Karpas-422 (cell line): ENCODE results near the gene PROCR. TPM values are rescaled to one million over a fixed set of nuclear protein-coding genes. Genes with fewer than 3 reads are reported as not detected.
A peak's percentile ranks its signal among the peaks of the same experiment; 100 is the strongest.
"Not testable (repeated sequence)": the region's sequence is repeated elsewhere in the genome, so short reads cannot be mapped to it uniquely, and the experiment has no call there.

Source experiments
- DNase-seq: peaks from one replicate; pipeline ENCODE4 v3.0.0-alpha.2; 2015
- H2AFZ ChIP-seq: fragments of 200-600 bp; sonication (generic); 2 replicates; pipeline ENCODE4 v1.6.1; 2014; ENCODE audit warnings: antibody characterized with exemption, low read length, mixed read lengths
- H3K27ac ChIP-seq: fragments of 200-600 bp; sonication (generic); 2 replicates; pipeline ENCODE4 v1.5.1; 2014; ENCODE audit warnings: mild to moderate bottlenecking, low read length, moderate library complexity
- H3K27me3 ChIP-seq: fragments of 200-600 bp; sonication (generic); 2 replicates; pipeline ENCODE4 v1.6.1; 2014; ENCODE audit warnings: low read length, mixed read lengths
- H3K36me3 ChIP-seq: fragments of 200-600 bp; sonication (generic); 2 replicates; pipeline ENCODE4 v1.6.1; 2014; ENCODE audit warnings: low read length, mixed read lengths; ENCODE audit not compliant: insufficient read depth
- H3K4me1 ChIP-seq: fragments of 200-600 bp; sonication (generic); 2 replicates; pipeline ENCODE4 v1.6.1; 2014; ENCODE audit warnings: mild to moderate bottlenecking, low read length, mixed read lengths
- H3K4me2 ChIP-seq: fragments of 200-600 bp; sonication (generic); 2 replicates; pipeline ENCODE4 v1.6.1; 2014; ENCODE audit warnings: low read length, low read depth, mild to moderate bottlenecking; ENCODE audit not compliant: poor library complexity, severe bottlenecking
- H3K4me3 ChIP-seq: fragments of 200-600 bp; sonication (generic); 2 replicates; pipeline ENCODE4 v1.5.1; 2014; ENCODE audit warnings: mild to moderate bottlenecking, antibody characterized with exemption, low read length, mixed read lengths
- H3K79me2 ChIP-seq: fragments of 200-600 bp; sonication (generic); 2 replicates; pipeline ENCODE4 v1.6.1; 2014; ENCODE audit warnings: mild to moderate bottlenecking, low read length, mixed read lengths
- H3K9ac ChIP-seq: fragments of 200-600 bp; sonication (generic); 2 replicates; pipeline ENCODE4 v1.6.0; 2014; ENCODE audit warnings: low read length
- H3K9me2 ChIP-seq: fragments of 200-600 bp; sonication (generic), shearing (Covaris generic); replicated peaks from 2 replicates; pipeline ENCODE4 v1.6.0; 2014; ENCODE audit warnings: mild to moderate bottlenecking, low read length, moderate library complexity; ENCODE audit not compliant: insufficient read depth
- H3K9me3 ChIP-seq: fragments of 300-700, 200-600 bp; sonication (generic); 2 replicates; pipeline ENCODE4 v1.6.1; 2014; ENCODE audit warnings: low read length, mixed read lengths
- H4K20me1 ChIP-seq: fragments of 200-600 bp; sonication (generic); 2 replicates; pipeline ENCODE4 v1.6.1; 2014; ENCODE audit warnings: mild to moderate bottlenecking, antibody characterized with exemption, low read length, low read depth; ENCODE audit not compliant: insufficient read depth
- total RNA-seq: library from RNA; depleted of rRNA; stranded (reverse); fragments of >200 nt; shearing (Covaris generic); gene quantifications from 2 replicates; pipeline ENCODE4 v1.2.3, GENCODE V29; 2014; ENCODE audit warnings: low replicate concordance

PROCR gene
- total RNA-seq, 1 experiment from 2014 or later: not detected

DNA sequence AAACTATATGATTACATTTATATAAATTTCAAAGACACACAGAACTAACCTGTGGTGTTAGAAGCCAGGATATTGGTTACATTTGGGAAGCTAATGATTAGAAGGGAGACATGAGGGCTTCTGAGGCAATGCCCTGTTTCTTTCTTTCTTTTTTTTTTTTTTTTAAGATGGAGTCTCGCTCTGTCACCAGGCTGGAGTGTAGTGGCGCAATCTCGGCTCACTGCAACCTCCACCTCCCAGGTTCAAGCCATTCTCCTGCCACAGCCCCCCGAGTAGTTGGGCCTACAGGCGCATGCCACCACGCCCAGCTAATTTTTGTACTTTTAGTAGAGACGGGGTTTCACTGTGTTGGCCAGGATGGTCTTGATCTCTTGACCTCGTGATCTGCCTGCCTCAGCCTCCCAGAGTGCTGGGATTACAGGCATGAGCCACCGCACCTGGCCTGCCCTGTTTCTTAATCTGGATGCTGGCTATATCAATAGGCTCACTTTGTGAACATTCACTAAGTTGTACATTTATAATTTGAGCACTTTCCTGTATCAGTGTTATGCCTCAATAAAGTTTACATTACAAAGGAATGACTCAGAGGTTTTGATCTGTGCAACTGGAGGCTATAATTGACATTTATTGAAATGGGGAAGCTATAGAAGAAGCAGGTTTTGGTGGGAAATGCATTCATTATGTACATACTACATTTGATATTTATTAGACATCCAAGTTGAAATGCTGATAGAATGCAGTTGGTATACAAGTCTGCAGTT, 21.3 kb downstream of the PROCR start:
- H3K9ac ChIP-seq, H3K9me3 ChIP-seq, H3K4me2 ChIP-seq, H3K79me2 ChIP-seq, H3K27ac ChIP-seq, H4K20me1 ChIP-seq, DNase-seq, H3K4me3 ChIP-seq, H3K36me3 ChIP-seq, H2AFZ ChIP-seq, H3K4me1 ChIP-seq, H3K9me2 ChIP-seq, H3K27me3 ChIP-seq: not testable (repeated sequence)

DNA sequence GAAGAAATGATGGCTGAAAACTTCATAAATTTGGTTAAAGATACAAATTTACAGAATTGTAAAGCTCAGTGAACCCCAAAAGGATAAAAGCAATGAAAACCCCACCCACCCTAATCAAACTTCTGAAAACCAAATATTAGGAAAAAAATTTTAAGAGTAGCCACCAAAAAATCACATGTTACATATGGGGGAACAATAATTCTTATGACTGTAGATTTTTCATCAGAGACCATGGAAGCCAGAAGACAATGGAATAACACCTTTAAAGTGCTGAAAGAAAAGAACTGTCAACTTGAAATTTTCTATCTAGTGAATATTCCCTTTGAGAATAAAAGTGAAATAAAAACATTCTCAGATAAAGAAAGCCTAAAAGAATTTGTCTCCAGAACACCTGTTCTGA, 24.4 kb downstream of the PROCR start:
- no peaks in the 10 kb centered on the region for H3K4me1 ChIP-seq
- DNase-seq: no peak
- H3K4me3 ChIP-seq: no peak overlapping the region
- H3K27me3 ChIP-seq: no peaks in the 10 kb centered on the region; the same call in 1 of the 2 replicates
- H3K27ac ChIP-seq: no peak overlapping the region
- H2AFZ ChIP-seq: no peak overlapping the region
- H3K4me2 ChIP-seq: no peak overlapping the region
- H3K9ac ChIP-seq: no peak overlapping the region
- H4K20me1 ChIP-seq: no peaks in the 10 kb centered on the region
- H3K36me3 ChIP-seq: no peaks in the 10 kb centered on the region
- no peaks in the 10 kb centered on the region for H3K9me2 ChIP-seq
- H3K9me3 ChIP-seq: peaks cover 5% of the 10 kb centered on the region; the same call in 1 of the 2 replicates
- H3K79me2 ChIP-seq: no peaks in the 10 kb centered on the region

DNA sequence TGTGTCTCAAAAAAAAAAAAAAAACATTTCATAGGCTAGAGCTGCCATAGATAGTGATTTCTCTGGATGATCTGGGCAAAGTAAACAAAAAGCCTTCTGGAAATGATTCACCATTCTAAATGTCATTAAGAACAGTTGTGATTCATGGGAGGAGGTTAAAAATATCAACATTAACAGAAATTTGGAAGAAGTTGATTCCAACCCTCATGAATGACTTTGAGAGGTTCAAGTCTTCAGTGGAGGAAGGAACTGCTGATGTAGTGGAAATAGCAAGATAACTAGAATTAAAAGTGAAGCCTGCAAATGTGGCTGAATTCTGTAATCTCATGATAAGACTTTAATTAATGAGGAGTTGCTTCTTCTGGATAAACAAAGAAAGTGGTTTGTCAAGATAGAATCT, 27.9 kb downstream of the PROCR start:
- Histone ChIP-seq H3K9me3 (peaks cover 5% of the 10 kb centered on the region; the same call in 1 of the 2 replicates), H4K20me1 (no peaks in the 10 kb centered on the region), H3K9ac (no peak overlapping the region), H2AFZ (no peak overlapping the region), H3K36me3 (no peaks in the 10 kb centered on the region), H3K4me1 (no peaks in the 10 kb centered on the region), H3K79me2 (no peaks in the 10 kb centered on the region), H3K4me3 (no peak overlapping the region), H3K27me3 (no peaks in the 10 kb centered on the region; the same call in 1 of the 2 replicates), H3K4me2 (no peak overlapping the region), H3K9me2 (no peaks in the 10 kb centered on the region), H3K27ac (no peak overlapping the region)
- DNase-seq: no peak

DNA sequence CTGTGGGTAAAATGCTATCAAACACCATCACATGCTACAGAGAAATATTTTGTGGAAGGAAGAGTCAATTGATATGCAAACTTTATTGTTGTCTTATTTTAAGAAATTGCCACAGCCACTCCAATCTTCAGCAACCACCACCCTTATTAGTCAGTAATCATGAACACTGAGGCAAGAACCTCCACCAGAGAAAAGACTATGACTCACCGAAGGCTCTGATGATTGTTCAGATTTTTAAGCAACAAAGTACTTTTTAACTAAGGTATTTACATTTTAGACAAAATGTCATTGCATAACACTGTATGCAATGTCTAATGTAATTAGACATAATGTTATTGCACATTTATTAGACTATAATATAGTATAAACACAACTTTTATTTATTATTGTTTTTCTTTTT, 28.4 kb downstream of the PROCR start:
- Histone ChIP-seq H2AFZ (no peak overlapping the region), H3K9me3 (peaks cover 5% of the 10 kb centered on the region; the same call in 1 of the 2 replicates), H3K4me2 (no peak overlapping the region), H3K27ac (no peak overlapping the region), H4K20me1 (no peaks in the 10 kb centered on the region), H3K9me2 (no peaks in the 10 kb centered on the region), H3K4me1 (no peaks in the 10 kb centered on the region), H3K36me3 (no peaks in the 10 kb centered on the region), H3K79me2 (no peaks in the 10 kb centered on the region), H3K27me3 (no peaks in the 10 kb centered on the region; the same call in 1 of the 2 replicates), H3K4me3 (no peak overlapping the region), H3K9ac (no peak overlapping the region)
- no peak for DNase-seq

DNA sequence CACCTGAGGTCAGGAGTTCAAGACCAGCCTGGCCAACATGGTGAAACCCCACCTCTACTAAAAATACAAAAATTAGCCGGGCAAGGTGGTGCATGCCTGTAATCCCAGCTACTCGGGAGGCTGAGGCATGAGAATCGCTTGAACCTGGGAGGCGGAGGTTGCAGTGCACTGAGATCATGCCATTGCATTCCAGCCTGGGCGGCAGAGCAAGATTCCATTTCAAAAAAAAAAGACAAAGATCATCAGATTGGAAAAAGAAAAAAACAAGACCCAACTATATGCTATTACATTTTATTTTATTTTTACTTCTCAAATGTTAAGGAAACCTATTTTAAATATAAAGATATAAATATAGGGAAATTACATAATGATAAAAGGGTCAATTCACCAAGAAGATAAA, 29.6 kb downstream of the PROCR start:
- H3K79me2 ChIP-seq, H3K36me3 ChIP-seq, DNase-seq, H2AFZ ChIP-seq, H3K9ac ChIP-seq, H3K27me3 ChIP-seq, H3K9me3 ChIP-seq, H3K4me2 ChIP-seq, H4K20me1 ChIP-seq, H3K27ac ChIP-seq, H3K4me1 ChIP-seq, H3K4me3 ChIP-seq, H3K9me2 ChIP-seq: not testable (repeated sequence)

DNA sequence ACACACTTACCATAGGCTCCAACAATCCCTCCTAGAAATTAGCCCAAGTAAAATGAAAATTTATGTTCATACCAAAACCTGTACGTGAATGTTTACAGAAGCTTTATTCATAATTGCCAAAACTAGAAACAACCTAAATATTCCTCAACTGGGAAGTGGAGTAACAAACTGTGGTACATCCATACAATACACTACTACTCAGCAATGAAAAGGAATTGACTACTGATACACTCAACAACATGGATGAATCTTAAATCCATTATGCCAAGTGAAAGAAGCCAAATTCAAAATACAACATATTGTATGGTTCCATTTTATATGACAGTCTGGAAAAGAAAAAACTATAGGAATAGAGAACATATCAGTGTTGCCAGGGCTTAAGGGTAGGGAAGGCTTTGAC, 34.9 kb downstream of the PROCR start:
- Histone ChIP-seq H3K27ac (no peak overlapping the region), H3K9me3 (peaks cover 3% of the 10 kb centered on the region; the same call in 1 of the 2 replicates), H3K36me3 (no peaks in the 10 kb centered on the region), H3K9me2 (no peaks in the 10 kb centered on the region), H3K9ac (no peak overlapping the region), H3K79me2 (no peaks in the 10 kb centered on the region), H3K4me3 (no peak overlapping the region), H4K20me1 (no peaks in the 10 kb centered on the region), H2AFZ (no peak overlapping the region), H3K27me3 (no peaks in the 10 kb centered on the region), H3K4me1 (no peaks in the 10 kb centered on the region), H3K4me2 (no peak overlapping the region)
- DNase-seq: no peak

DNA sequence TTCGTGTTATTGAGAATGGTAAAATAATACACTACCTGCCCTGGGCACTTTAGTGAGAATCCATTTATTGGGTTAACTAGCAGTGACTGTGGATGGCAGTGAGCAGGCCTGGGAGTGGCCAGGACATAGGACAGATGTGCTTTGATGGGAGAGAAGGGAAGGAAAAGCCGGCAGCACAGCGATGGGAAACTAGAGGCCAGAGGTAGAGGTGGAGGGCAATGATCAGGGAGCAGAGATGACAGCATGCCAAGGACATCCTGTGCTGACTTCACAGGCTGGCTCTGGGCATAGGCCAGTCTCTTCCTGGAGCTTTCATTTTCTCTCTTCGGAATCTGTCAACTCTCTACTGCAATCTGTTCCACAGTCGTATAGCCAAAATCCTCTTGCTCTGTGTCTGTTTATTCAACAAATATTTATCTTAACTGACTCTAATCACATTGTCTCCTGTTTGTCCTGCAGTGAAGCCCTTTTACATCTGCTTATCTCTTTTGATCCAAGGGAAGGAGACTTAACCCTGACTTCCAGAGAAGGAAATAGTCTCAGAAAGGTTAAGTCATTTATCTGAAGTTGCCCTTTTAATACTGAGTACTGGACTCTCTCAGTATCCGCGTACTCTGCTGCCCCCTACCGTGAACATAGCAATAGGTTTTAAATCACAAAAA, 36.2 kb downstream of the PROCR start:
- Histone ChIP-seq H3K9ac (no peak overlapping the region), H3K9me2 (no peaks in the 10 kb centered on the region), H3K27me3 (no peaks in the 10 kb centered on the region), H2AFZ (no peak overlapping the region), H3K4me3 (no peak overlapping the region), H3K4me1 (no peaks in the 10 kb centered on the region), H3K9me3 (peaks cover 3% of the 10 kb centered on the region; the same call in 1 of the 2 replicates), H3K4me2 (no peak overlapping the region), H4K20me1 (no peaks in the 10 kb centered on the region), H3K79me2 (no peaks in the 10 kb centered on the region), H3K36me3 (no peaks in the 10 kb centered on the region), H3K27ac (no peak overlapping the region)
- peak; percentile 91 for DNase-seq

DNA sequence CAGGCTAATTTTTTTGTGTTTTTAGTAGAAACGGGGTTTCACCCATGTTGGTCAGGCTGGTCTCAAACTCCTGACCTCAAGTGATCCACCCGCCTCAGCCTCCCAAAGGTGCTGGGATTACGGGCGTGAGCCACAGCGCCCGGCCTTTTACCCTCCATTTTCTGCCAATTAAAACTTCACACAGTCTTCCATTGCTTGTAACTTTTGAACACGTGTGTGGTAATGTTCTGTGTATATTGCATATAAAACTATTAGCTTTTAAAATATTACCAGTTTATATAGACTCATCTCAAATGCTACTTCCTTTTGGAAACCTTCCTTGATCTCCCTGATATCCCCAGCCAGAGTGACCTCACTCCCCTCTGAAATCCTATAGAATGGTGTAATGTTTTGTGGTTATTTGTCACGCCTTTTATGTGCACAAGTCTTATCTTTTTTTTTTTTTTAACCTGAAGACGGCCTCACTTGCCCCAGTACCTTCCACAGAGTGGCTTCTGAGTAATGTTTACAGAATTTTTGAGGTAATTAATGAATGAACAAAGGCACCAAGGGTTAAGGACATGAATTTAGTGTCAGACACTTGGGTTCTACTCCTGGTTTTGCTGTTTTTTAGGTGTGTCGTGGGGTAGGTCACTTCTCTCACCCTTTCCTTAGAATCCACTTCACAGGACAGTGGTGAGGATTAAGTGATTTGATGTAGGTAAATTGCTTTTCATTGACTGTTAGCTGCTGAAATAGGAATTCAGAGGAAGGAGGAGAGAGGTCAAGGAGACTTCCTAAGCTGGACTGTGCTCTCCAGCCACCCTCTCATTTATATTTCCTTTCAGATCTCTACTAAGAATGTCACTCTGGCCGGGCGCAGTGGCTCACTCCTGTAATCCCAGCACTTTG, 43.4 kb downstream of the PROCR start:
- Histone ChIP-seq H3K4me3 (no peak overlapping the region), H3K9me2 (no peaks in the 10 kb centered on the region), H3K4me2 (no peak overlapping the region), H3K9me3 (no peaks in the 10 kb centered on the region), H3K27ac (no peak overlapping the region), H3K79me2 (no peaks in the 10 kb centered on the region), H3K36me3 (no peaks in the 10 kb centered on the region), H4K20me1 (no peaks in the 10 kb centered on the region), H3K27me3 (no peaks in the 10 kb centered on the region), H3K9ac (no peak overlapping the region), H3K4me1 (no peaks in the 10 kb centered on the region), H2AFZ (no peak overlapping the region)
- no peak for DNase-seq
